Measurements from ENCODE around the gene APC2.

DNA sequence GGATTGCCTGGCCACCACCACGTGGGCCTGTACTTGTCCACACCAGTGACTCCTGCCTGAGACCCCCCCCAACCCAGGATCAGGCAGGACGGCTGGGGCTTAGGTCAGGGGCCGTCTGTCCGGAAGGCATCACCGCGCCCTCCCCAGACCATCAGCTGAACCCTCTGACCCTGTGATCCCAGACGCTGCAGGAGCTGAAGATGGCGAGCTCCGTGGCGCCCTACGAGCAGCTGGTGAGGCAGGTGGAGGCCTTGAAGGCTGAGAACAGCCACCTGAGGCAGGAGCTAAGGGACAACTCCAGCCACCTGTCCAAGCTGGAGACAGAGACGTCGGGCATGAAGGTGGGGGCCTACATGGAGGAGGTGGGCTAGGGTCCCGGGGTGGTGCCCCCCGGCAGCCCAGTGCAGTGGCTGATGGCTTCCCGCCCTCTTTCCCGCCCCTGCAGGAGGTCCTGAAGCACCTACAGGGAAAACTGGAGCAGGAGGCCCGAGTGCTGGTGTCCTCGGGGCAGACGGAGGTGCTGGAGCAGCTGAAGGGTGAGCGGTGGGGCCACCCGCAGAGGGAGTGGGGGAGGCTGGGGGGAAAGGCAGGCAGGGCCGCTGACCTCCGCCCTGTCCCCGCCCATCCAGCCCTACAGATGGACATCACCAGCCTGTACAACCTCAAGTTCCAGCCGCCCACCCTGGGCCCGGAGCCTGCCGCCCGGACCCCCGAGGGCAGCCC, 3.0 kb downstream of the APC2 start:
- TF ChIP-seq, protein P1, sequence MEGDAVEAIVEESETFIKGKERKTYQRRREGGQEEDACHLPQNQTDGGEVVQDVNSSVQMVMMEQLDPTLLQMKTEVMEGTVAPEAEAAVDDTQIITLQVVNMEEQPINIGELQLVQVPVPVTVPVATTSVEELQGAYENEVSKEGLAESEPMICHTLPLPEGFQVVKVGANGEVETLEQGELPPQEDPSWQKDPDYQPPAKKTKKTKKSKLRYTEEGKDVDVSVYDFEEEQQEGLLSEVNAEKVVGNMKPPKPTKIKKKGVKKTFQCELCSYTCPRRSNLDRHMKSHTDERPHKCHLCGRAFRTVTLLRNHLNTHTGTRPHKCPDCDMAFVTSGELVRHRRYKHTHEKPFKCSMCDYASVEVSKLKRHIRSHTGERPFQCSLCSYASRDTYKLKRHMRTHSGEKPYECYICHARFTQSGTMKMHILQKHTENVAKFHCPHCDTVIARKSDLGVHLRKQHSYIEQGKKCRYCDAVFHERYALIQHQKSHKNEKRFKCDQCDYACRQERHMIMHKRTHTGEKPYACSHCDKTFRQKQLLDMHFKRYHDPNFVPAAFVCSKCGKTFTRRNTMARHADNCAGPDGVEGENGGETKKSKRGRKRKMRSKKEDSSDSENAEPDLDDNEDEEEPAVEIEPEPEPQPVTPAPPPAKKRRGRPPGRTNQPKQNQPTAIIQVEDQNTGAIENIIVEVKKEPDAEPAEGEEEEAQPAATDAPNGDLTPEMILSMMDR (conservative IDR thresholded peaks at IDR 0.05; ENCODE audit: low read length), result no peak
- TF ChIP-seq EZH2phosphoT487 (IDR thresholded peaks at IDR 0.05; ENCODE audit: borderline replicate concordance, low read depth, low read length), result no peak
